ENCODE measurements around the gene KIF4A.
"Not testable (repeated sequence)": the region's sequence is repeated elsewhere in the genome, so short reads cannot be mapped to it uniquely, and the experiment has no call there.

Gene KIF4A

GRCh38 chrX:70398899-70399298, 109.0 kb downstream of the KIF4A start:
- no peak for FAIRE-seq

DNA sequence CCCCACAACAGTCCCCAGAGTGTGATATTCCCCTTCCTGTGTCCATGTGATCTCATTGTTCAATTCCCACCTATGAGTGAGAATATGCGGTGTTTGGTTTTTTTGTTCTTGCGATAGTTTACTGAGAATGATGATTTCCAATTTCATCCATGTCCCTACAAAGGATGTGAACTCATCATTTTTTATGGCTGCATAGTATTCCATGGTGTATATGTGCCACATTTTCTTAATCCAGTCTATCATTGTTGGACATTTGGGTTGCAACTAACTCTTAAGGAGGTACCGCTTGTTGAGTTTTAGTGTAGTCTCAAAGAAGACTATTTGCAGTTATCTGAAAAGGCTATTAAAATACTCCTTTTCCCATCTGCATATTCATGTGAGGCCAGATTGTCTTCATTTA, 110.3 kb downstream of the KIF4A start:
- not testable (repeated sequence) for FAIRE-seq

DNA sequence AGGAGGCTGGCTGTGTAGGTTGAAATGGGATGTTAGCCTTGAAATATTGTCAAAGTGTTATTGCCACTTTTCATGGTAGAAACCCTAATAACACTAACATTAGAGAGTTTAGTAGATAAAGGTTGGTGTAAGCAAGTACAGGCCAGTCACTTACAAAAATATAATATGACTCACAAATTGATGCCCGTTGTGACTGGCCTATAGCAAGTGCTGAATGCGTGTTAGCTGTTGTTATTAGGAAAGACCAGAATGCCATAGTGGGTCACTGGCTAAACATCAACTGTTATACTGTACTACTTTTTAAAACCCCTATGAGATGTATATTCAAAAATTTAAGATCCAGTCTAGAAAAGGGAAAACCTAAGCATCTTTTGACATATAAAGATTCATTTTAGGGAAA, 112.8 kb downstream of the KIF4A start:
- FAIRE-seq = no peak

DNA sequence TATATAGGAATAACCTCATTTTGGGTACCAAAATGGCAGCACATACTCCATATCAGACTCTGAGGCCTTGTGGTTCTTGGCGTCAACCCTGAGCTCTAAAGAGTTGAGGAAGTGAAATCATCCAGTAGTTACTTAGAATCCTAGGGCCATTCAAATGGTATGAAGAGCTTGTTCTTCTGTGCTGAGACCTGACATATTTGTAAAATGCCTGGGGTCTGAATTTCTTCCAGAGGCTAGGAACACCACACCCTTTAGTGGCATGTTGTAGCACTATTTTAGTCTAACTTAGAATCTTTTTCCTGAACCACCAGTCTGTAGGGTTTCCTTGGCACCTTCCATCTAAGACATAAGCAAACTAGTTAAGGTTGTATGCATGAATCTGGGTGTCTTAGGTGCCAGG, 115.1 kb downstream of the KIF4A start:
- FAIRE-seq = no peak

GRCh38 chrX:70410921-70411320, 121.0 kb downstream of the KIF4A start:
- FAIRE-seq = no peak

GRCh38 chrX:70411475-70411874, 121.6 kb downstream of the KIF4A start:
- FAIRE-seq = no peak

DNA sequence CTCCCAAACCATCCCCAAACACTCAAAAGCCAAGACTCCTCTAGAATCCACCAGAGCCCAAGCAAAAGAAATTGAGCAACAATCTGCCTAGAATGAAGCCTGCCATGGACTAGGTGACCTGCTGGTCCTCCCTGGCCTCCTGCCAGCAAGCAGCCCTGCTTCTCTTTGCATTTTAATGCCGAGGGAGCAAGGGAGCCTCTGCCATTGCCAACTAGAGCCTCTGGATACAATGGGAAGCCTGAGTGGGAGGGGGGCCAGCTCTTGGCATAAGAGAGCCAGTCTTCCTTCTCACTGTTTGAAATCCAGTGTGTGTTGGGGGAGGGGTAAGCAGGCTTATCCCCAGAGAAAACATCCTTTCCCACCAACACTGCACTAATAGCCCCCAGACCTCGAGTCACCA, 131.7 kb downstream of the KIF4A start:
- FAIRE-seq = no peak

DNA sequence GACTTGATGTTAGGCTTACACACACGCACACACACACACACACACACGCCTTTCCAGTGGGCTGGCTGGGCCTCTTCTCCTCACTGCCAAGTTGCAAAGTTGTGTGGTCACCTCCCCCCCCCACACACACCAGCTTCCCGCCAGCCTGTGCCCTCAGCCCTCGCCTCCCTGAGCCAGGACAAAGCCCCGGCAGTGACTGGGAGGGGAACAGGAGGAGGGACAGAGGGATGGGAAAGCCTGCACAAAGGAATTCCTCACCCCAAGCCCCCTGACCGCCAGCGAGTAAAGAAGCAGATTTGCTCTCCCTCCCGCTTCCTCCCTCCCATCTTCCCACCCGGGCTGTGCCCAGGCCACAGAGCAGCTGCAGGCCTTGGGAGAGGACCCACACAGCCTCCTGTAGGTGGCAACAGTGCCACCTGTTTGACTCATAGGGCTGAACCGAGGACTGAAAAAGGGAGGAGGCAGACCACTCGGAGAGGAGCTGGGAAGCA, 133.0 kb downstream of the KIF4A start, which contains the start of gene GDPD2:
Gene GDPD2 (plus strand): TSS at position 464 of the 491 bp plus-strand sequence. CDS start 1,671 bp downstream, outside the sequence.
- no peak for FAIRE-seq

- FAIRE-seq = no peak
Observed at GRCh38 chrX:70423936-70424675, 134.2 kb downstream of the KIF4A start.

GRCh38 chrX:70424801-70425200, 134.9 kb downstream of the KIF4A start:
- FAIRE-seq = no peak

DNA sequence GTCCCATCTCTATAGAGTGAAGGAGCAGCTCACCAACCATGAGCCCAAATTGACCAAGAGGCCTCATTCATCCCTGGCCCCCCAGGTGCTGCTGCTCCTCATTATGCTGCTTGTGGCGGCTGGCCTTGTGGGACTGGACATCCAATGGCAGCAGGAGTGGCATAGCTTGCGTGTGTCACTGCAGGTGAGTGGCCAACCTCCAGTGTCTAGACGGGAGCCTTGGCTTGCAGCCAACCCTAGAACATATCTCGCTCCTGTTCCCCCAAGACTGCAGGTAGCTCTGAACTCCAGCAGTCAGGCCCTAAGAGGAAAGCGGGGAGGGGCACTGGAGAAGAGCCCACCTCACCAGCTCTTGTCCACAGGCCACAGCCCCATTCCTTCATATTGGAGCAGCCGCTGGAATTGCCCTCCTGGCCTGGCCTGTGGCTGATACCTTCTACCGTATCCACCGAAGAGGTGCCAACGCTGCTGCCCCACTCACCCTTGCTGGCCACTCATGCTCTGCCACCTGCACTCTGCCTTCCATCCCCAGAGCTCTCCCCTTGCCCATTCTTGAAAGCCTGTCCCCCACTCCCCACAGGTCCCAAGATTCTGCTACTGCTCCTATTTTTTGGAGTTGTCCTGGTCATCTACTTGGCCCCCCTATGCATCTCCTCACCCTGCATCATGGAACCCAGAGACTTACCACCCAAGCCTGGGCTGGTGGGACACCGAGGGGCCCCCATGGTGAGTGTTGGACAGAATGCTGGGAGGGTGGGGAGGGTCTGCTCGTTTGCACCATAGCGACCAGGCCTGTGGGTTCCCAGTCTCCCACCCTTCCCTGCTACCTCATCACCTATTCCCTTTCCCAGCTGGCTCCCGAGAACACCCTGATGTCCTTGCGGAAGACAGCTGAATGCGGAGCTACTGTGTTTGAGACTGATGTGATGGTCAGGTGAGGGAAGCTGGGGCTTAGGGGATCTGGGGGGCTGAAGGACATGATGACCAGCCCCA, 136.7 kb downstream of the KIF4A start:
- no peak for FAIRE-seq

DNA sequence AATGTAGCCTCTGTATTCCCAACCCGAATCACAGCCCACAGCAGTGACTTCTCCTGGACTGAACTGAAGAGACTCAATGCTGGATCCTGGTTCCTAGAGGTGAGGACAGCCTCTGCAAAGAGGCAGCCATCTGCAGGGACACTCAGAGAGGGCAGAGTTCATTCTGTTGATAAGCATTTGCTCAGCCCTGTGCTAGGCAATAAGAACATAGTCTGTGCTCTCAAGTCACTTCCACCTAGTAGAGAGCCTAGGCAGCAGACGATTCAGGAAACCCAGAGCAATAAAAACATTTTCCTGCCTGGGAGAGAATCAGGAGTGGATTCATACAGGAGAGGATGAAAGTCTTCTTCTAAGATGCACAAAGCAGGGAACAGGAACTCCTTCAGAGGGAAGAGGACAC, 137.5 kb downstream of the KIF4A start:
- FAIRE-seq = no peak

GRCh38 chrX:70429759-70430158, 139.9 kb downstream of the KIF4A start:
- no peak for FAIRE-seq

GRCh38 chrX:70432936-70433847, 143.3 kb downstream of the KIF4A start:
- FAIRE-seq = no peak

DNA sequence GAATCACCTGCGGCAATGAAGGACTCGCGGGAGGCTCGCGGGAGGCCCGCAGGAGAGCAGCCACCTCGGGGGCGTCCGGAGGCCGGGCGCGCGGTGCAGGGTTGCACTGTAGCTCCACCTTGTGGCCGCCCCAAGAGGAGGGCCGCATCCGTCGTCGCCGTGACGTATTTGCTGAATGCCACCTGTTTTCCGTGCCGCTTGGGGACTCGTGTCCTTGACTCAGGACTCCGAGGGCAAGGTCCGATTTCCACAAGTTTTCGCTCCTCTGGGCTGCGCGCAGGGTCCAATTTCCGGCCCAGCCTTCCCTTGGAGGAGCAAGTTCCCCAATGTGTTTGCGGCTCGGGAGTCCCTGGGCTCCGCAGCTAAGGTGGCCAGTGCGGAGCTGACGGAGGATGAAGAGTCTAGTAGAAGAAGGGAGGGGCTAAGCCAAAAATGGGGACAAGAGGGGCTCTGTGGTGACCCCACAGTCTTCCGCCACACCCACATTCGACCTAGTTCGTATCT, 144.0 kb downstream of the KIF4A start:
- FAIRE-seq = no peak

DNA sequence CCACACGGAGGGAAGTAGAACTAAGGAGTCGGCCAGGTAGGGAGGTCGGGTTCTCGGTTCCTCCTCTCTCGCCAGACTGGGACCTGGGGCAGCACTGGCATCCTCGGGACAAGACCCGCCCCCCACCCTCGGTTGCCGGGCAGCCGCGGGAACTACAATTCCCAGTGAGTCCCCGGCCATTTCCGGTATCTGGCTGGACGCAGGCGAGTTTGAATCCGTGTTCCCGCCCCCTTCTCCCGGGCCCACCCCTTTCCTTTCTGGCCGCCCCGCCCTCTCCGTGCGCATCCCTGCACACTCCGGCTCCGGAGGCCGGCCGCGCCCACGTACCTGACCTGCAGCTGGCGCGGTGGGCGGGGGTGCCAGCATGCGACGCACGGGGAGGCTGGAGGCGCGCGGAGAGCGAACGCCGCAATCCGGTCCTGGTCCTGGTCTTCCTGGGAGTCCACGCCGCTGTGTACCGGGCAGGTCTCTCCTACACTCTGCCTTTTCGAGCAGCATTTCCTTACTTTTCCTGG, 144.5 kb downstream of the KIF4A start:
- no peak for FAIRE-seq

GRCh38 chrX:70434914-70435586, 145.1 kb downstream of the KIF4A start:
- FAIRE-seq = no peak

DNA sequence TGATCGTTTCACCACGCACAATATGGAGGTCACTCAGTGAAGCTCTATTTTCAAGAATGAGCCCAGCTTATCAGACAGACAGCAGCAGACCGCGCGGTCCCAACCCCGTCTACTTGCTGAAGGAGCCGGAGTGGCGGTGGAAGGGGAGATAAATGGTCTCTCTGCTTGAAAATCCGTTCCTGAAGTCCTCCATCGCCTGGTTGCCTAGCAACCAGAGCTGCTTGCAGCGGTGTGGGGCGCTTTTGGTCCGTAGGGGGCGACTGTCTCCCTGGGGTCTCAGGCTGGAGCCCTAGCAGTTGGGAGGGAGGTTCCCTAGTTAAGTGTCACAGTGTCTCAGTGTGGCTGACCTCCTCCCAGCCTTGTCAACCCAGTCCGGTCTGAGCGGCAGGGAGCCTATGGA, 146.4 kb downstream of the KIF4A start:
- no peak for FAIRE-seq

GRCh38 chrX:70437011-70437410, 147.1 kb downstream of the KIF4A start:
- no peak for FAIRE-seq

- FAIRE-seq = no peak
Observed at GRCh38 chrX:70437921-70438665, 148.2 kb downstream of the KIF4A start.

- FAIRE-seq = no peak
Observed at GRCh38 chrX:70439016-70439415, 149.1 kb downstream of the KIF4A start.

Measured in endometrium (tissue), 2 donors.